Cardiac septum (tissue), 1 donor: ENCODE data around the gene FAM120C. TPM values are rescaled to one million over a fixed set of nuclear protein-coding genes. Genes with fewer than 3 reads are reported as not detected.

Experiments used
- DNase-seq: peaks from one replicate; pipeline ENCODE4 v3.0.0-alpha.2; 2020; ENCODE audit warnings: low spot score
- intact Hi-C: fragments of 100-400 bp; cut with DNase I; formaldehyde crosslinking; loops from one replicate; pipeline ENCODE4 v1.14.0; 2022
- long read RNA-seq: library from polyadenylated mRNA; unstranded; transcript quantifications from one replicate; pipeline ENCODE4 v2.0.0, GENCODE V29; 2021
- total RNA-seq: library from RNA; stranded (reverse); fragmentation: NEBNext Ultra II Directional; extraction: Animal tissue kit (Norgen Biotek cat#: 25700); gene quantifications from one replicate; pipeline ENCODE4 v1.2.1, GENCODE V29; 2021
- donor health status: DM: no; HTN: no; CAD: no.

Gene FAM120C
- total RNA-seq, result 7.0 TPM
- long read RNA-seq, partial matches to known transcripts, result 0 of 2 reads
- long read RNA-seq, other reads (novel, unspliced or antisense), result 1 of 2 reads

DNA sequence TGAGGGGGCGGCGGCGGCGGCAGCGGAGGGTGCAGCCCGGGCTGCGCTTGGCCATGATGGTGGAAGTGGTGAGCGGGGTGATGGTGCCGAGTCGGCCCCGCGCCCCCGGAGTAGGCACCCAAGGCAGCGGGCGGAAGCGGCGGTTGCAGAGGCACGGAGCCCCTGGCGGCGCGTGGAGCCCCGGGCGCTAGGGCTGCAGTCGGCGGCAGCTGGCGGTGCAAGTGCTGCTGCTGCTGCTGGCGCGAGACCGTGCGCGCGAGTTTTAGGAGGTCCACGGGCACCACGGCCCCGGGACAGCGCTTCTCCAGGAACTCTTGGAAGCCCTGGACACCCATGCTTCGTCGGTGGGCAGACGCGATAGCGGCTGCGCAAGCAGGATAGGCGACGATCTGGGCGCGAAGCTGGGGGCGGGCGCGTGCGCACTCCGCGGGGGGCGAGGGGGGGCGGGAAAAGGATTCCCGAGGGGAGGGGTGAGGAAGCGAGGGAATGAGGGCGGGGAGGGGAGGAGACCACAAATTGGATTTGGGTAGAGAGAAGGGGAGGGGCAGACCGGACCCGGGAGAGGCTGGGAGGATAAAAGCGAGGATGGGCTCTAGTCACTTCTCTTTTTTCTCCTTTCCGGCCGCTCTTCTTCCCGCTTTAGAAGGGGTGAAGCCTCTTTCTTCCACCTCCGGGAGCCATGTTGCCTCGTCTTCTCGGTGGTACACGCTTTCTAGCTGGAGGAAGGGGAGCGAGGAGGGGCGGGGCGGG, at the start of gene FAM120C:
FAM120C (minus strand) TSS at position 391 of the 750 bp plus-strand sequence; CDS start at position 335, 56 bp downstream.
- peak; percentile 81 for DNase-seq
- intact Hi-C loops, result loop anchor here (5.0 kb wide), 1 partner anchor 141 kb away; the partner anchor contains the start of gene PHF8

GRCh38 chrX:54230435-54231148, 47.5 kb upstream of the FAM120C start:
- intact Hi-C loops, result no loop called here
- DNase-seq, result no peak

DNA sequence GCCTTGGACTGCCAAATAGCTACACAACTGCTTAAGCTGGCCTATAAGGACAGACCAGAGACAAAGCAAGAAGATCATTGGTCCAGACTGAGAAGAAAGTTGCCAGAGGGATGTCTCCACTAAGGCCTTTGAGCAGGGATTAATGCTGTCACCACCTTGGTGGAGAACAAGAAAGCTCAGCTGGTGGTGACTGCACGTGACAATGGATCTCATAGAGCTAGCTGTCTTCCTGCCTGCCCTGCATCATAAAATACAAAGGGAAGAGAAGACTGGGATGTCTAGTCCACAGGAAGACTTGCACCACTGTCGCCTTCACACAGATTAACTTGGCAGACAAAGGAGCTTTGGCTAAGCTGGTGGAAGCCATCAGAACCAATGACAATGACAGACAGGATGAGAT, 40.5 kb upstream of the FAM120C start:
- no peak for DNase-seq
- intact Hi-C loops, result no loop called here

DNA sequence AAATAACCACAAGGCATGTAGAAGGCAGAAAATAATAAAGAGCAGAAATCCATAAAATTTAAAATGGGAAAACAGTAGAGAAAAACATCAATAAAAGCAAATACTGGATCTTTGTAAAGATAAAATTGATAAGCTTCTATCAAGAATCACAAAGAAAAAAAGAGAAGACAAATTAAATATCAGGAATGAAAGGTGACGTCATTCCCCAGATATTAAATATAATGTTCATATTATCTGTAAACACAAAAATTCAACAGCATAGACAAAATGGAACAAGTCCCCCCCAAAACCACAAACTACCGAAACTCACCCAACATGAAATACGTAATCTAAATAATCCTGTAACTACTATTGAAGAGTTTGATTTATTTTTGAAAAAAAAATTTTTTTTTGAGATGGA, 30.5 kb upstream of the FAM120C start:
- no peak for DNase-seq
- intact Hi-C loops, result no loop called here

- no peak for DNase-seq
- intact Hi-C loops, result no loop called here
These were observed 25.5 kb upstream of the FAM120C start for GRCh38 chrX:54208531-54208930.

DNA sequence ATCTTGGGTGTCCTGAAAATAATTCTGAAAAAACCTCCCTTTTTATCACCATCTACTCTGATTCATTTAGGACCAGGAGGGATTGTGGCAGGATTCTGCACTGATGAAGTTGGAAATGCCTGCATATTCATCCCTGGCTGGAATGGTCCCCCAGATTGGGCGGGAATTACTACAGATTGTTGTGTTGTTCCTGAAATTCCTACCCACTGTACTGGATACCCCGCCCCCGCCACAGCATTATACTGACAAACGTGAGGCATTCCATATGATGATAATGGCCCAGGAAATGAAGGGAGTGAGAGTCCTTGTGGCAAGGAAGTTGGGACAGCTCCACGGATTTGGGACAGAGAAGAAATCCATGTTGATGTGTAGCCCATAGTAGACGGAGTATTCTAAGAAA, 15.2 kb upstream of the FAM120C start:
- intact Hi-C loops, result no loop called here
- no peak for DNase-seq

DNA sequence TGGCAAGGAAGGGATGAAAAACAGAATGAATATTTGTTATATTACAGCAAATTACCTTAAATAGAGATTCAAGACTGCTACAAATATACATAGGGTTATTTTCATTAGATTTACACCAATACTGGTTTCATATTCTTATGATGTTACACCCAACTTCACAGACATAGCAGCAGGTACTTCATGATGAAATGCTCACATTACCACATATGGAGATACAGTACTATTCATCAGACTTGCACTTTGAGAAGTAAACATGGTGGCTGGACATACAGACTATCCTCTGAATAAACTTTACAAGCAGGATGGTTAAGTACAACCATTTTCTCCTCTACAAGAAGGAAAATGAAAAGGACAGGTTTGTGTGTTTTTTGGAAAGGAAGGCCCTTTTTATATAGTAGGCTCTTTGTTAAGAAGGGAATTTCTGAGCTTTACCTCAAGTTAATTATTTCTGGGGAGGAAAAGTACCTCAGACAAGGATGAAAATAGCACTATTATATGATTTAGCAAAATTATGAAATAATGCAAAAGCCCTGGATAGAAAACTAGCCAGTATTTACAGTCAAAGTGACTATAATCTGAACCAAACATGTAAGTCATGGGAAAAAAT, 12.0 kb upstream of the FAM120C start:
- DNase-seq, result no peak
- intact Hi-C loops, result no loop called here

DNA sequence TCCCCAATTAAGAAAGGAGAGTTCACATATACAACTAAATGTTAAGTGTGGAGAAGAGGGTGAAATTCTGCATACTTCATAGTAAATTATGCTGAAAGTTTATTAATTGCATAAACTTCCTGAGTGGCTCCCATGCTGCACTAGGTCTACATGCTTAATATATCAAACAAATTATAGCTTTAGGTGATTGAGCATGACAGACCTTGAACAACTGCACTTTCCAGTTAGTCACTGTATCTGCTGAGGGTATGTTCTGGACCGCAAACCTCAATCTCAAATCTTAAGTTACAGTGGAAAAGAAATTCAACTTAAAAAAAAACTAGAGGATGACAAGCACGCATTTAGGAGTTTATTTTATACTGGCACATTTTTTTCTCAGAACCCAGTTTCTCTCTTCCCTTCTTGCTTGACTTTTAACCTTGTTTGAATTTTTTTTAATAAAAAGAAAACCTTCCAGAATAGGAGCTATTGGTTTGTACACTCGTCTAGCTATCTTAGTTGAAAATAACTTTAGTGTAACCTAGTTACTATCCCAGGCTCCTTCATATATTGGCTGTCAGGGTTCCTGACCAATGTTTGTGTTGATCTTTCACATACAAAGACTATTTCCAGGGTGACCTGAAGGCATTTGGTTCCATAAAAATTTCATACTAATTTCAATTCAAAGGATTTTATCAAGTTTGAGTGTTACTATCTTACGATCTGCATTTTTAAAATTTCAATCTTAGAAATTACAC, 10.2 kb upstream of the FAM120C start:
- intact Hi-C loops, result no loop called here
- no peak for DNase-seq

DNA sequence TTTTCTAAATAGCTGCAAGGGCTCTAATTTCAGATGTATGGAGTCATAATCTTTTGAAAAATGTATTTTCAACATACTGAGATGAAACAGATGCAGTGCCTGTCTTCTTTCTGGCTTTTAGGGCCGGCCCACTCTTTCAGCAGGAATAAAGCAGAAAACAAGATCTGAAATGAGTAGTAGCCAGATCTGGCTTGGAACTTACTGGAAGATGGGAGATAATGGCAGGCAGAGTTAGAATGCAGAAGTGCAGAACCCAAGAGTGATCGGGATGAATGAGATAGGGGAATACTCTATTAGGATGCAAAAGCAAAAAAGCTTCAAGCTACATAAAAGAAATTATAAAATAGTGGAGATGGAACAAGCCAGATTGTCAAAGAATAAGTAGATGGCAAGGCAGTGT, 1.4 kb upstream of the FAM120C start:
- intact Hi-C loops, result loop anchor here (5.0 kb wide), 1 partner anchor 142 kb away; the partner anchor contains the start of gene PHF8
- DNase-seq, result no peak

DNA sequence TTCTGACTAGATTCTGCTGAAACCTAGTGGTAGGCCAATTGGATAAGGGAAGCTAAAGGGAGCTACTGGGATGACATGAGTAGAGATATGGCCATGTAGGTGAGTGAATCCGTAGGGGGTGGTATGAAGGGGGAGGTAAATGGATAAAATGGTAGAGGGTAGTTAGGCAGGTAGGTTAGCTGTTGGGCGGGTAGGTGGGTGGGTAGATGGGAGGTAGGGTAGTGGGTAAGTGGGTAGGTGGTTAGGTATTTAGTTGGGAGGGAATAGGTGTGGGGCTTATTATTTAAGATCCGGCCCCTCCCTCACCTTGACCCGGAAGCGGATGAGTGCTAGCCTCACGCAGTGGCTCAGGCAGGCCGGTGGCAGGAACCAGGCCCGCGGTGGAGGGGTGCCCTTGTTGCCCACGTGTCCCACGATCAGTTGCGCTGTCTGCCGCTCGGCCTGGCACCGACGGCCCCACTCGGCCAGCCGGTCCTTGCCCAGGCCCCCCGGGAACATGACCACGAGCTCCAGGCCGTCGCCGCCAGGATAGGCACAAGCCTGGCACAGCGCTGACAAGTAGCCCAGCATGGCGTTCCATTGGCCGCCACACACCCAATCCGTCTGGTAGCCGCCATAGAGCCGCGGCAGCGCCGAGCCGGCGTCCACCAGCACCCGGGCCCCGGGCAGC, 725 bp downstream of the FAM120C start:
- DNase-seq, result peak; percentile 86
- intact Hi-C loops, result loop anchor here (5.0 kb wide), 1 partner anchor 140 kb away; the partner anchor contains the start of gene PHF8

GRCh38 chrX:54181202-54181953, 1.7 kb downstream of the FAM120C start:
- intact Hi-C loops, result loop anchor here (5.0 kb wide), 1 partner anchor 139 kb away; the partner anchor contains the start of gene PHF8
- no peak for DNase-seq

DNA sequence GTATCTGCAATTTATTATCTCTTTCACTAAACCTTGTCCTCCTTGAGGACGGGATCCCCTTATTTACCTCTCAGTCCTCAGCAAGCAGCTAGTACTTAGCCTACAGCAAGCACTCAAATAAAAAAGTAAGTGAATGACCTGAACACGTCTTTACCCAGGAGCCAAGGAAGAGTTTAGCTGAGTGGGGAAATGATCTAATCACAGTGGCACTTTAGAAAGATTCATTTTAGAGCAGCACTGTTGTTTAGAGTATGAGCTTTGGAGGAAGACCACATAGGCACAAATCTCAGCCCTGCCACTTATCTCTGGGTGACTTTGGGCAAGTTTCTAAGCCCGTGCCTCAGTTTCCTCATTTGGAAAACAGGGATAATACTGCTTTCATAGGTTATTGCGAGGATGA, 2.7 kb downstream of the FAM120C start:
- DNase-seq, result no peak
- intact Hi-C loops, result loop anchor here (5.0 kb wide), 1 partner anchor 138 kb away; the partner anchor contains the start of gene PHF8

DNA sequence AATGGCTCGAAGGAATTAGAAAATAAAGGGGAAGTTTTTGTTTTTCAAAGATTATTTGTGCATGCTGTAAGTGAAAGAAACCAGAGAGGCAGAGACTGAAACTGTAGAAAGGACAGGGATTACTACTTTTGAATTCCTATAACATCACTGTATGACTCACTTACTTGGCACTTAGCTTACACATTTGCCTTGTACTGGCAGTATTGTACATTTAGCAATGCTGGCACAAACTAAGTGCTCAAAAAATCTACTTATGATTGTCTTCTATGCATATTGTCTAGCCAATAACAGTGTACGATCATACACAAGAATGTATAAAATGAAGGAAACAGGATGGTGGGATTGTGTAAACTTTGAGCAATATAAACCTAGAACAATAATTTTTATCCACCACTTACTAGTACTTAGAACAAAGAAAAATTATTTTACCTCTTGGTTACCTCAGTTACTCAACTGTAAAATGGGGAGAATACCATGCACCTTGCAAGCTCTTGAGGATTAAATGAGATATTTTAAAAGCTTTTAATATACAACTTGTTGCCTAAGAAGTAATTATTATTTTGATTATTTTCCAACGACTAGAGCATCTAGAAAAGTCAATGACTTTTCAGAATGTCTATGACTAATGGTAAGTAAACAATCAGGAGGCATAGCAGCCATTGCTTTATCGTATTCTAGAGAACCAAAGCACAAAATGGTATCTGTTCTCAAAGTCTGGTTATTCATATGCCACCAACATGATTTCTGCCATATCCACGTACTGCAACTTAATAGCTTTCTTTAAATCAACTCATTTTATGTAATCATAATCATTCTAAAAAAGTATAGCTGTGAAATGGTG, 4.7 kb downstream of the FAM120C start:
- no peak for DNase-seq
- intact Hi-C loops, result no loop called here

- DNase-seq, result no peak
- intact Hi-C loops, result no loop called here
These were observed 5.7 kb downstream of the FAM120C start for GRCh38 chrX:54177306-54177705.

DNA sequence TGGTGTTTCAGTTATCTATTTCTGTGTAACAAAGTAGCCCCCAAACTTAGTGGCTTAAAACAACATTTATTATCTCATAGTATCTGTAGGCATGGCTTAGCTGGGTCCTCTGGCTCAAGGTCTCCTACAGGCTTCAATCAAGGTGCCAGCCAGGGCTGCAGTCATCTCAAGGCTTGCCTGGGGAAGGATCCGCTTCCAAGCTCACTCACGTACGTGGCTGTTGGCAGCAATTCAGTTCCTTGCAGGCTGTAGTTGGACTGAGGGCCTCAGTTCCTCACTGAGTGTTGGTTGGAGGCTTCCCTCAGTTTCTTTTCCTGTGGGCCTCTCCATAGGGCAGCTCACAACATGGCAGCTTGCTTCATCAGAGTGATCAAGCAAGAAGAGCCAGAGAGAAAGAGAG, 9.3 kb downstream of the FAM120C start:
- intact Hi-C loops, result no loop called here
- DNase-seq, result no peak

- intact Hi-C loops, result no loop called here
- DNase-seq, result no peak
These were observed 10.6 kb downstream of the FAM120C start for GRCh38 chrX:54172455-54172854.

- no peak for DNase-seq
- intact Hi-C loops, result no loop called here
These were observed 11.4 kb downstream of the FAM120C start for GRCh38 chrX:54171527-54172250.
